ENCODE measurements around the gene PYCR2.

- TF ChIP-seq CTCF (conservative IDR thresholded peaks at IDR 0.05 in 1 of 2, IDR thresholded peaks at IDR 0.05 in 1 of 2; ENCODE audit: low read depth in 1 of 2, low read length in 2 of 2) (no peak), EZH2 (IDR thresholded peaks at IDR 0.05; ENCODE audit: low read length, missing control alignments) (no peak)
These were observed at the start of gene PYCR2 for GRCh38 chr1:225923692-225924555.

Measured in fibroblast of lung (primary cell).